ENCODE data around the gene SDK2.

Gene SDK2

GRCh38 chr17:73289549-73290254 is 354.5 kb downstream of the SDK2 start:
- no peak for TF ChIP-seq GATA3 (IDR thresholded peaks at IDR 0.05; ENCODE audit: low read depth, low read length)
- no peak for TF ChIP-seq GATA2 (IDR thresholded peaks at IDR 0.05; ENCODE audit: low read depth, low read length)

- no peak for TF ChIP-seq GATA3 (IDR thresholded peaks at IDR 0.05; ENCODE audit: low read depth, low read length)
- TF ChIP-seq GATA2 (IDR thresholded peaks at IDR 0.05; ENCODE audit: low read depth, low read length) = no peak
Observed at GRCh38 chr17:73288534-73289302, 355.5 kb downstream of the SDK2 start.

GRCh38 chr17:73286863-73287296 is 357.4 kb downstream of the SDK2 start:
- TF ChIP-seq GATA2 (IDR thresholded peaks at IDR 0.05; ENCODE audit: low read depth, low read length) (no peak), GATA3 (IDR thresholded peaks at IDR 0.05; ENCODE audit: low read depth, low read length) (no peak)

- TF ChIP-seq GATA2 (IDR thresholded peaks at IDR 0.05; ENCODE audit: low read depth, low read length) (no peak), GATA3 (IDR thresholded peaks at IDR 0.05; ENCODE audit: low read depth, low read length) (no peak)
Observed at GRCh38 chr17:73285916-73286862, 358.1 kb downstream of the SDK2 start.

- TF ChIP-seq GATA3 (IDR thresholded peaks at IDR 0.05; ENCODE audit: low read depth, low read length) (no peak), GATA2 (IDR thresholded peaks at IDR 0.05; ENCODE audit: low read depth, low read length) (no peak)
Observed at GRCh38 chr17:73285603-73285908, 358.7 kb downstream of the SDK2 start.

- no peak for TF ChIP-seq GATA3 (IDR thresholded peaks at IDR 0.05; ENCODE audit: low read depth, low read length)
- TF ChIP-seq GATA2 (IDR thresholded peaks at IDR 0.05; ENCODE audit: low read depth, low read length) = no peak
Observed at GRCh38 chr17:73284906-73285602, 359.2 kb downstream of the SDK2 start.

Data from SH-SY5Y (cell line).